NCI-H446 (cell line): ENCODE data around the gene APBB1.
"Not testable (repeated sequence)": the region's sequence is repeated elsewhere in the genome, so short reads cannot be mapped to it uniquely, and the experiment has no call there.

ENCODE experiments used
- DNase-seq, 2 experiments: peaks; one replicate each; lab custom pipeline; 2025; lab: John Stamatoyannopoulos, UW

APBB1 gene

DNA sequence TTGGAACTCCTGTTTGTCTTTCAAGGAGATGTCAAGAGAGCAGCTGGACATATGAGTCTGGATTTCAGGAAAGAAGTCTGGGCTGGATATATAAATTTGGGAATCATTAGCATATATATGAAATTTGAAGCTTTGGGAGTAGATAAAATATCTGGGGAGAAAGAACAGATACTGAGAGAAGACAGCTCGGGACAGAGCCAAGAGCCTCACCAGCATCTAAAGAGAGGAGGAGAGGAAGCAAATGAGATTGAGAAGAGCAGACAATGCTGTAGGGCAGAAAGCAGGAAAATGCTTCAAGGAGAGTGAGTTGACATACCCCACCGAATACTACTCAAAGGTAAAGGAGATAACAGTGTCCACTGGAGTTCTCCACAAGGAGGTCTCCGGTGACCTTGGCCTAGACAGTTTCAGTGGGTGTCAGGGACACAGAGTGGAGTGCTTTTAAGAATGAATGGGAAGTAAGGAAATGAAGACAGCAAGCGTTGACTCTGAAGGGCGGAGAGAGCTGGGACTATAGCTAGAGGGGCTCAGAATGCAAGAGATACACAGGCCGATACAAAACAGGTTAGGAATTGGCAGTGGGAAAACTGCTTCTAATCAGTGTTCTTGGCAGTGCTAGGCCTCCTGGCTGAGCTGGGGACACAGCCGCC is 862 bp downstream of the APBB1 start:
- no peak for DNase-seq

DNA sequence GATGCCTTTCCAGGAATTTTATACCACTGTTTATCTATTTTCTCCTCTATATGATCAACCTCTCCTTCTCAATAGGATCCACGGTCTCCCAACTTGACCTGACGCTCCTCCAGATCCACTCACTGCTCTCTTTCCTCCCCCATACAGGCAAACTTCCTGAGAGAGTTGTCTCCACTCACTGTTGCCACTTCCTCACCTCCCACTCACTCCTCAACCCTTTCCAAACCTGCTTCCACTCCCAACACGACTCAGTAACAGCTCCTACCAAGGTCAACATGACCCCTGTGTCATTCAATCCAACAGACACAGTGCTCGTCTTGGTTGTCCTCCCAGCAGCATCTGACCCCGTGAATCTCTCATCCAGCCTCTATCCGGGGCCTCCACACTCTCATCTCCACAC is 3.1 kb downstream of the APBB1 start:
- no peak for DNase-seq

DNA sequence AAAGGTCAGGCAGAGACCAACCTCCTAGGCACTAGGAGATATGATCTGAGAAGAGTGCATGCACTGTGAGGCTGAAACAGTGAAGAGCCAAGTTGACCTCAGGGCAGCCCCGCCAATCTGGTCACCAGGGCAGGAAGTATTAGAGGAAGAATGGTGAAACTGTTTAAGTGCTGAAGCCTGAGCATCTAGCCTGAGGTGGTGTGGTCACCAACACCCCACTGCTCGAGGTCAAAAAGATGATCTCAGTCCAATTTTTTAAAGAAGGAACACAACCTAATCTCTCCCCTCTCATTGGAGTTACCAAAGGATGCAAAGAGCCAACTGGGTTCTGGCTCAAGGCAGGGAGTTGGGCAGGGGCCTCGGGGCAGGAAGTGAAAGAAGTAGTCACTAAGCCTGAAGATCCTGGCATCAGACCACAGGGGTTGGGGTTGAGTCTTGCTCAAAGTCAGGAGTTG is 4.0 kb downstream of the APBB1 start:
- DNase-seq, result no peak

- no peak for DNase-seq
Observed at GRCh38 chr11:6413791-6414201, 5.1 kb downstream of the APBB1 start.

GRCh38 chr11:6411594-6412031 is 7.3 kb downstream of the APBB1 start:
- no peak for DNase-seq

DNA sequence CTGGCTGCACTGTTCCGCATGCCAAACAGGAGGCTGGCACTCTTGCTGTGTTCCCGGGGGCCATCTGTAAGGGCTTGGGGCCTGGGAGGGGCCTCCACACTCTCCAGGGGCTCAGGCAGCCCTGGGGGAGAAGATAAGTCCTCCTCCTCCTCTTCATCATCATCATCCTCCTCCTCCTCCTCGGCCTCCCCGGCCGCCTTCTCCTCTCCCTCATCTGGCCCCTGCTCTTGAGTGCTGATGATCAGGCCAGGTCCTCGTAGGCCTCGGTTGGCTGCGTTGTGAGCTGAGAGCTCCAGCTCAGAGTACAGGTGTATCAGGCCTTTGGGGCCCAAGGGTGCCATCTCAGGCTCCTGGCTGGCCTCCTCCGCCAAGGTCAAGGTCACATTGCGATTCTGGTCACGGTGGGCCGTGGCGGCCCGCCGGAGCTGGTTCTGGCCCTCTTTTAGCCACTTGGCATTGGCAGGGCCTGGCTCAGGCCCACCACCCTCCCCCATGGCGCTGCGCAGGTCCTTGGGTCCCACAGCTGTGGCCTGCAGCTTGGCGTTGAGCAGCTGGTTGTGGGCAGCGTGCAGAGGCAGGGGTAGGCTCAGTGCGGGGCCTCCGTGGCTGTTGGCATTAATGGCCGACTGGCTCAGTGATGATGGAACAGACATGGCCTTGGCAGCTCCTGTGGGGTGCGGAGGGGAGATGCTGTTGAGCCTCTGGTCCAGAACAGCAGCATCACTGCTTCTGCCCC is 8.0 kb downstream of the APBB1 start:
- DNase-seq, result no peak

DNA sequence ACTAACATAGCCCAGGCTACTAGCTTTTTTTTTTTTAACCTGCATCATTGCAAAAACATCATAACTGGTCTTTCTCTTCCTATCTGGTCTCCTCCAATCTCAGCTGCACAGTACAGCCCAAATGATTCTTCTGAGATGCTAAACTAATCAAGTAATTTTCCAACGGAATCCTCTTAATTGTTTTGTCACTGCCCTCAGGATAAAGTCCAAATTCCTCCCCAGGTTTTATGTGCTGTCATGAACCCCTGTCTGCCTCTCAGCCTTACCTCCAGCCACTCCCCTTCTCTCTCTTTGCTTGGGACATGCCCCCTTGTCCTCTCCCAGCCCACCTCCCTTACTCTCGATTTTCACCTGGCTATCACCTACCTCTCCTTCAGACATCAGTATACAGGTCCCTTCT is 12.5 kb downstream of the APBB1 start:
- no peak for DNase-seq

DNA sequence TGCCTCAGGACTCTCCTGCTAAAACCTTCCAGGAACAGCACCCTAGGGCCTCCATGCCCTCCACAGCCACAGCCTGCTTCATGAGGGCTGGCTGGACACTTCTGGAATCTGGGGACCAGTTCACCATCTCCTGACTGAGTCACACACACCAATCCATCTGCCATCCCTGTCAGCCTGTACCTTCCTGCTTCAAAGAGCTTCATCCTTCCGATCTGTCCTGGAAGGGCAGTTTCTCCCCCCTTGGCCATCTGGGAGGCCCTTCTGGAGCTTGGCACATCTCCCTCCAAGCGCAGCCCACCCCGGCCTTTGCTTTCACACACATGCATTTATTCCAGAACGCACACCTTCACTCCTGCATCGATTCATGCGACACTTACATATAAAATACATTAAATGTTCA is 13.0 kb downstream of the APBB1 start:
- DNase-seq, result no peak

- no peak for DNase-seq
Observed at GRCh38 chr11:6405052-6405667, 13.7 kb downstream of the APBB1 start.

GRCh38 chr11:6404342-6405051 is 14.4 kb downstream of the APBB1 start:
- peak in 1 of 2 experiments; percentile 53 for DNase-seq

GRCh38 chr11:6403539-6403938 is 15.4 kb downstream of the APBB1 start:
- no peak for DNase-seq

DNA sequence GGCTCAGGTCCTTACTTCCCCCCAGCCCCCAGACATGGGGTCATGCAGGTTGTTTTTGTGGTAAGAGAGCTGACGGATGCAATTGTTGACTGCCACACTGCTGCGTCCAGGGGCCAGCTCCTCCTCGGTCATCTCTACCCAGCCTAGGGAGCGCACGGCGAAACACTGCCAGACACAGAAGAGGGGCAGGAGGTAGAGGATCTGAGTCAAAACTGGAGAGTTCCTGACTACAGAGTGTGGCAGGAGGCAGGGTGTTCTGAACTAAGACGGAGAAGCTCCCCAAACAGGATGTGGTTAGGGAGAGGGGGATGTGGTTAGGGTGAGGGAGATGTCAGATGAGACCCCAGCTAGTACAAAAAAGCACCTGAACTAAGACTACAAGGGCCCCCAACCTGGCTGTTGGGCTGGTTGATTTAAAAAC is 16.3 kb downstream of the APBB1 start:
- no peak for DNase-seq

DNA sequence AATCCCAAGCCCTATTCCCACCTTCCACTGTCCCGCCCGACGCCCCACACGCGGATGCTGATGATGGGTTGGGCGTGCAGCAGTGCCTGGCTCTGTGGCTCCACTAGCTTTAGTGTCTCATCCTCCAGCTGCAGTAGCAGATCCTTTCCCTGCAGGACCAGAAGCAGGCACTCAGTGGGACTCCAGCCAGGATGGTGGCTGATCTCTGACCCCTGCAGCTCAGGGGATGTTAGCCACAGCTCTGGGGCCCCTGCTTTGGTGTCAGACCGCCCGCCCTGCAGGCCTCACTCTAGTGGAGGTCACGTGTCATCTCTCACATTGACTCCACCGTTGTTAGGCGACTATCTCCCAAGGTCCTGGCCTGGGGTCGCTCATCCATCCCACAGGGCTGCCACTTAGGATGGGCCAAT is 16.8 kb downstream of the APBB1 start:
- DNase-seq, result no peak

DNA sequence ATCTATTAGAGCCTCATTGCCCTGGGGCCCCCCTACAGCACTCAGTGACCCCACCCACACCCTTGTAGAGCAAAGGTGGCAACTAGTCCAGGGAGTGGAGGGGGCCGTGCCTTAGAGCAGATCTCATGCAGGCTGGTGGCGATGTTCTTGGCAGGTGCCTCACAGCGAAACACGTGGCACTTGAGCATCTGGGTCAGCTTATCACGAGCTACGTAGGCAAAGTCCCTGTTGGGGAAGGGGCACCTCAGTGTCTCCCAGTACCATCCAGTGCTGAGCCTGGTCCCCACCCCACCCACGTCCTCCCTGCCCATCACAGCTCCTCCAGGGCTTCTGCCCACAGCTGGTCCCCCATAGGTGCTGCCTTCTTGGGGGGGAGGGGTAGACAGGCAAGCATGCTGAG is 17.4 kb downstream of the APBB1 start:
- no peak for DNase-seq

DNA sequence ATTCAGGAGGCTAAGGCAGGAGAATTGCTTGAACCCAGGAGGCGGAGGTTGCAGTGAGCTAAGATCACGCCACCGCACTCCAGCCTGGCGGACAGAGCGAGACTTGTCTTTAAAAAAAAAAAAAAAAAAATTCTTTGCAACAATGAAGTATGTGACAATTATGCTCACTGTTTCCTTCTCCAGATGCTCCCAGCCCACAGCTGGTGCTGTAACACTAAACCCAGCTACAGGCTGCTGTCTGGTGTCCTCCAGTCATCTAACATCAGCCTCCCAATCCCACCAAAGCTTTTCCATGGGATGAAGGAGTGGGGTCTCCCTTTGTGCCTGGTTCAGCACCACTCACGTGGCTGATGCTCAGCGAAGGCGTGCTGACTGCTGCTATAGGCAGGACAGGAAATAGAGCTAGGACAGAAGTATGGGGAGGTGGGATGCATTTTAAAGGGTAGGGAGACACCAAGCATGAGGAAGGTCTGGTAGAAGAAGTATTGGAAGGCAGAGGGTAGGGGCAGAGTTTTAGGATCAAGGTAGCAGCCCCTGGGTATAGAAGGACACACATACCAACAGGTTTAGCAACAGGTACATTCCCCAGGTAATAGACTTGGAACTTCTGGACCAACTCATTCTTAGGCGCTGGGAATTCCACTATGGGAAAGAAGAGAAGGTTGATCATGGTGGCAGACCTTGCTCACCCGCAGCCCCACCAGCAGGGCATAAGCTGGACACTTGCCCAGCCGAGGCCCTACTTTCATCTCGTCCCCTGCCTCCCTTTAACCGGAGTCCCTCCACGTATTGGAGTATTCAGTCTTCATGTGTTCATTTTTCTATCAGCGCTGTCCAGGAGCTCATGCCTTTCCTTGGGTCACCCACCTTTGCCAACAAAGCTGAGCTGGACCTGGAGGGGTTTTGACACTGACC is 18.2 kb downstream of the APBB1 start:
- DNase-seq, result no peak

GRCh38 chr11:6397636-6398035 is 21.3 kb downstream of the APBB1 start:
- no peak for DNase-seq

DNA sequence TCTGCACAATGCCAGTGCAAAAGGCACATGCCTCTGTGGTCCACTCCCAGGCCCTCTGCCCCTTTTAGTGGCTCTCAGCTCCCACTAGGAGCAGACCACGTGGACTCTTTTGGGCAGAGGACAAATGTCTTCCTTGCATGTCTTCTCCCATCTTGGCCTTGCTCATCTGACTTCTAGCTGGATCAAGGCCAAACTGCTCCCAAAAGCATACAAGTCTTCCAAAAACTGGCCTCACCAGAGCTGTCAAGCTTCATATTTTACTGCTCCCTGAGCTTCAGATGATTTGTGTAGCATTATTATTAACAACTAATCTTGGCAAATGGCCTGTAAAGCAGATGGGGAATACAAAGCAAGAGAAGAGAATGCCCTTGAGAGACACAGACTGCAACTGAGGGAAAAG is 21.7 kb downstream of the APBB1 start:
- DNase-seq, result peak; percentile 63 to 89

- no peak for DNase-seq
Observed at GRCh38 chr11:6395470-6396060, 23.3 kb downstream of the APBB1 start.

- no peak for DNase-seq
Observed at GRCh38 chr11:6393989-6394670, 24.8 kb downstream of the APBB1 start.

DNA sequence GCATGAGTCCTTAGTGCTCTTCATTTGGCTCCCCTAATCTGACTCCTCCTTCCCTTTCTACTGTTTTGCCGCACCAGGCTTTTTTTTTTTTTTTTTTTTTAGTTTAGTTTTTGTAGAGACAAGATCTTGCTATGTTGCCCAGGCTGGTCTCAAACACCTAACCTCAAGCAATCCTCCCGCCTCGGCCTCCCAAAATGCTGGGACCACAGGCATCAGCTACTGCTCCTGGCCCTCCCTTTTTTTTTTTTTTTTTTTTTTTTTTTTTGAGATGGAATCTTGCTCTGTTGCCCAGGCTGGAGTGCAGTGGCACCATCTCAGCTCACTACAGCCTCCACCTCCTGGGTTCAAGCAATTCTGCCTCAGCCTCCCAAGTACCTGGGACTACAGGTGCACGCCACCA is 26.6 kb downstream of the APBB1 start:
- not testable (repeated sequence) for DNase-seq
